GM12892 (cell line): Measurements from ENCODE around the gene RNFT2.

Source experiments
- POLR2A ChIP-seq: IDR thresholded peaks from 2 replicates; pipeline ENCODE4 v1.6.1; 2011; ENCODE audit warnings: low read depth, low read length, control low read depth
- TAF1 ChIP-seq: IDR thresholded peaks from 2 replicates; pipeline ENCODE4 v1.6.1; 2011; ENCODE audit warnings: low read depth, mild to moderate bottlenecking, control low read depth, low read length, borderline replicate concordance

DNA sequence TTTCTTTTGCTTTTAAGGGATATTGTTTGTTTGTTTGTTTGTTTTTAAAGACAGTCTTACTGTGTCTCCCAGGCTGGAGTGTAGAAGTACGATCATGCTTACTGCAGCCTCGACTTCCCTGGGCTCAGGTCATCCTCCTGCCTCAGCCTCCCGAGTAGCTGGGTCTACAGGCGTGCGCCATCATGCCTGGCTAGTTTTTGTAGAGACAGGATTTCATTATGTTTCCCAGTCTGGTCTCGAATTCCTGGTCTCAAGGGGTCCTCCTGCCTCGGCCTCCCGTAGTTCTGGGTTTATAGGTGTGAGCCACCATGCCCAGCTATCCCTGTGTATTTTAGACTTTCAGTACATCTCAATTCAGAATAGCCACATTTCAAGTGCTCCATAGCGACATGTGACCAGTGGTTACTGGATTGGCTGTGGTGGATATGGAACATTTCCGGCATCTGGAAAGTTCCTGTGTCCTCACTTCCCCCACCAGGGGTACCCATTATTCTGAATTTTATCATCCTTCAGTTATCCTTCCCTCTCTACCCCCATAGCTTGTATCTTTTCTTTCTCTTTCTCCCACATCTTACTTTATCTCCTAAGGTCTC, 82.0 kb downstream of the RNFT2 start:
- TF ChIP-seq POLR2A, result no peak
- no peak for TF ChIP-seq TAF1
